Ishikawa (cell line): ENCODE measurements around the gene LAPTM5.

ENCODE experiments used
- CEBPB ChIP-seq: IDR thresholded peaks from 2 replicates; pipeline ENCODE4 v1.6.1; 2012
- CREB1 ChIP-seq: IDR thresholded peaks from 2 replicates; pipeline ENCODE4 v1.6.1; 2012; ENCODE audit warnings: low read depth
- EGR1 ChIP-seq: IDR thresholded peaks from 2 replicates; pipeline ENCODE4 v1.6.1; 2012
- EP300 ChIP-seq: IDR thresholded peaks from 2 replicates; pipeline ENCODE4 v1.6.1; 2012; ENCODE audit warnings: borderline replicate concordance
- FOXM1 ChIP-seq: IDR thresholded peaks from 2 replicates; pipeline ENCODE4 v1.6.1; 2012; ENCODE audit warnings: low read depth, borderline replicate concordance
- NFIC ChIP-seq: IDR thresholded peaks from 2 replicates; pipeline ENCODE4 v1.6.1; 2012
- RAD21 ChIP-seq: IDR thresholded peaks from 2 replicates; pipeline ENCODE4 v1.6.1; 2012; ENCODE audit warnings: low read depth
- TAF1 ChIP-seq: IDR thresholded peaks from 2 replicates; pipeline ENCODE4 v1.6.1; 2012; ENCODE audit warnings: low read depth, mild to moderate bottlenecking
- TCF12 ChIP-seq: IDR thresholded peaks from 2 replicates; pipeline ENCODE4 v1.6.1; 2012; ENCODE audit warnings: low read depth
- TEAD4 ChIP-seq: IDR thresholded peaks from 2 replicates; pipeline ENCODE4 v1.6.1; 2012
- YY1 ChIP-seq: IDR thresholded peaks from 2 replicates; pipeline ENCODE4 v1.6.1; 2012; ENCODE audit warnings: low read depth
- ZBTB7A ChIP-seq: IDR thresholded peaks from 2 replicates; pipeline ENCODE4 v1.6.1; 2012; ENCODE audit warnings: low read depth
- TF ChIP-seq, protein P1 (sequence below): IDR thresholded peaks from 2 replicates; pipeline ENCODE4 v1.6.1; 2012; ENCODE audit warnings: low read depth, mild to moderate bottlenecking
- TF ChIP-seq, protein P2 (sequence below): IDR thresholded peaks from 2 replicates; pipeline ENCODE4 v1.6.1; 2012
- TF ChIP-seq, protein P3 (sequence below): IDR thresholded peaks from 2 replicates; pipeline ENCODE4 v1.6.1; 2012

Gene LAPTM5

DNA sequence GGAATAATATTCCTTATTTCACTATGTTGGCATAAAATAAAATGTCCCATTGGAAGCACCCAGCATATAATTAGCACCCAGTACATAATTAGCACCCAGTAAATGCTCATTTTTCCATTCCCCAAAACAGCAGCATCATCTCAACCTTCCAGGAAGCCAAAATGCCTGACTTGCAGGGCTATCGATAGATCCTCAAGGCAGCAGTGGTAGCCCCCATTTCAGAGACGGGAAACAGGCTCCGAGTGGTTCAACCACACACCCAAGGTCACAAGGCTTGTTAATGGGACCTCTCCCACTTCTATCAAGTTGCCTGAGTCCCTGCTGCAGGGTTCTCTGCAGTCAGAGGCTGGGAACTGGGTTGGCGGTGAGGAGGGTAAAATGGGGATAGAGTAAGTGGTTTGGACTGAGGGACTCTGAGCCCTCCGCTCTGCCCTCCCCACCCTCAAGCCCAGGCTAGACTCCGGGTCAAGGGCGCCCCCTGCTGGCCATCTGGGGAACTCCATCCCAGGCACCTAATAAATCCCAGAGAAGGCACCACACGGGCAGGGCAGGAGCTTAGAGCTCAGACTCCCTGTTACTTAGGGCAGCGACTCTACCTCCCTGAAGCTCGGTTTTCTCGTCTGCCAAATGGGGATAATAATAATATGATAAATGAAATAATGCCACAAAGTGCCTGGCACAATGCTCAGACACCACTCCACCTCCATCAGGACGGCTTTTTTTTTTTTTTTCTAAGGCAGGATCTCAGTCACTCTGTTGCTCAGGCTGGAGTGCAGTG is 21.9 kb upstream of the LAPTM5 start:
- TF ChIP-seq TCF12 (no peak), FOXM1 (no peak), RAD21 (peak; percentile 89), CREB1 (no peak), ZBTB7A (no peak)
- TF ChIP-seq, protein P1, sequence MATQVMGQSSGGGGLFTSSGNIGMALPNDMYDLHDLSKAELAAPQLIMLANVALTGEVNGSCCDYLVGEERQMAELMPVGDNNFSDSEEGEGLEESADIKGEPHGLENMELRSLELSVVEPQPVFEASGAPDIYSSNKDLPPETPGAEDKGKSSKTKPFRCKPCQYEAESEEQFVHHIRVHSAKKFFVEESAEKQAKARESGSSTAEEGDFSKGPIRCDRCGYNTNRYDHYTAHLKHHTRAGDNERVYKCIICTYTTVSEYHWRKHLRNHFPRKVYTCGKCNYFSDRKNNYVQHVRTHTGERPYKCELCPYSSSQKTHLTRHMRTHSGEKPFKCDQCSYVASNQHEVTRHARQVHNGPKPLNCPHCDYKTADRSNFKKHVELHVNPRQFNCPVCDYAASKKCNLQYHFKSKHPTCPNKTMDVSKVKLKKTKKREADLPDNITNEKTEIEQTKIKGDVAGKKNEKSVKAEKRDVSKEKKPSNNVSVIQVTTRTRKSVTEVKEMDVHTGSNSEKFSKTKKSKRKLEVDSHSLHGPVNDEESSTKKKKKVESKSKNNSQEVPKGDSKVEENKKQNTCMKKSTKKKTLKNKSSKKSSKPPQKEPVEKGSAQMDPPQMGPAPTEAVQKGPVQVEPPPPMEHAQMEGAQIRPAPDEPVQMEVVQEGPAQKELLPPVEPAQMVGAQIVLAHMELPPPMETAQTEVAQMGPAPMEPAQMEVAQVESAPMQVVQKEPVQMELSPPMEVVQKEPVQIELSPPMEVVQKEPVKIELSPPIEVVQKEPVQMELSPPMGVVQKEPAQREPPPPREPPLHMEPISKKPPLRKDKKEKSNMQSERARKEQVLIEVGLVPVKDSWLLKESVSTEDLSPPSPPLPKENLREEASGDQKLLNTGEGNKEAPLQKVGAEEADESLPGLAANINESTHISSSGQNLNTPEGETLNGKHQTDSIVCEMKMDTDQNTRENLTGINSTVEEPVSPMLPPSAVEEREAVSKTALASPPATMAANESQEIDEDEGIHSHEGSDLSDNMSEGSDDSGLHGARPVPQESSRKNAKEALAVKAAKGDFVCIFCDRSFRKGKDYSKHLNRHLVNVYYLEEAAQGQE, result no peak

DNA sequence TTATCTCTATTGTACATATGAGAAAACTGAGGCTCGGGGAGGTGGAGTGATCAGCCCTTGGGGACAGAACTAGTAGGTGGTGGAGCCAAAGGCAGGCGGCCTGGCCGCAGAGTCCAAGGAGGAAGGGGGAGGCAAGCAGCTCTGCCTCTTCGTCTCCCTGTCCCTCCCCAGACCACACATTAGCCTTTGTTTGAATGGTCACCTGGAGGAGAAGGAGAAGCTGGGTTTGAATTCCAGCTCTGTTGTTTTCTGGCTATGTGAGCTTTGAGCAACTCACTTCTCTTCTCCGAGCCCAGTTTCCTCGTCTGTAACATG is 21.4 kb upstream of the LAPTM5 start:
- TF ChIP-seq YY1, result no peak
- no peak for TF ChIP-seq EP300
- no peak for TF ChIP-seq NFIC
- TF ChIP-seq ZBTB7A, result no peak
- no peak for TF ChIP-seq CEBPB
- TF ChIP-seq TCF12, result no peak
- no peak for TF ChIP-seq TEAD4
- TF ChIP-seq, protein P1, result no peak
- no peak for TF ChIP-seq TAF1
- TF ChIP-seq EGR1, result no peak
- TF ChIP-seq, protein P2, sequence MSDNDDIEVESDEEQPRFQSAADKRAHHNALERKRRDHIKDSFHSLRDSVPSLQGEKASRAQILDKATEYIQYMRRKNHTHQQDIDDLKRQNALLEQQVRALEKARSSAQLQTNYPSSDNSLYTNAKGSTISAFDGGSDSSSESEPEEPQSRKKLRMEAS, result no peak
- TF ChIP-seq, protein P3, sequence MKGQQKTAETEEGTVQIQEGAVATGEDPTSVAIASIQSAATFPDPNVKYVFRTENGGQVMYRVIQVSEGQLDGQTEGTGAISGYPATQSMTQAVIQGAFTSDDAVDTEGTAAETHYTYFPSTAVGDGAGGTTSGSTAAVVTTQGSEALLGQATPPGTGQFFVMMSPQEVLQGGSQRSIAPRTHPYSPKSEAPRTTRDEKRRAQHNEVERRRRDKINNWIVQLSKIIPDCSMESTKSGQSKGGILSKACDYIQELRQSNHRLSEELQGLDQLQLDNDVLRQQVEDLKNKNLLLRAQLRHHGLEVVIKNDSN, result no peak
- no peak for TF ChIP-seq CREB1
- no peak for TF ChIP-seq FOXM1

DNA sequence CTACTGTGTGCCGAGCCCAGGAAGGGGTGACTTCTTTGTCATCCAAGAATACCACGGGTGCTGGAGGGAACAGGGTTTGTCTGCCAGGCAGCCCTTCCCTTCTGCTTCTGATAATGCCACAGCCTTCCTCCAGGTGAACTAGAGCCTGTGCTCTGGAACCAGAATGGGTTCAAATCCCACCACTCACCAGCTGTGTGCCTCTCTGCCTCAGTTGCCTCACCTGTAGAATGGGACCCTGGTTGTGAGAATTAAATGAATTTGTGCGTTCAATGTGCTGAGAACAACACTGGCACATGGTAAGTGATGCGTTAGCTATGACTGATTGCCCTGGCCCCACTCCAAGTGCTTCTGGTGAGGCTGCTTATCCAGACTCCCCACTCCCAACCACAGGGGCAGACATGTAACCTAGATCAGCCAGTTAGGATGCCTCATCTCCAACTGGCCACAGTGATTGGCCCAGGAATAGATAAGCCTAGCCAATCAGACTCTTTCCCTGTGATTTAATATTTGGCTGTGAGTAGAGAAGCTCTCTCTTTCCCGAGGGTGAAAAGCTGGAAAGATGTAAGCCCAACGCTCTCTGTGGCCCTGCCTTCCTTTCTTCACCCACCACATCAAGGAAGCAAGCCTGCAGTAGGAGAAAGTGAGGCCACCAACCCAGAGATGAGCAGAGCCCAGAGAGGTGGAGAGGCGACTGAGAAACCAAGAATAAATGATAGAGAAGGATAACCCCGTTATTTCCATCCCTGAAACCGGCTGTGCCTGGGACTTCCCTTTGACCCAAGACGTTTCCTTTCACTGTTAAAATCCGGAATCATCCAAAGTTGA is 20.8 kb upstream of the LAPTM5 start:
- TF ChIP-seq, protein P2, result peak; percentile 76
- TF ChIP-seq NFIC (peak; percentile 75), TEAD4 (no peak)

DNA sequence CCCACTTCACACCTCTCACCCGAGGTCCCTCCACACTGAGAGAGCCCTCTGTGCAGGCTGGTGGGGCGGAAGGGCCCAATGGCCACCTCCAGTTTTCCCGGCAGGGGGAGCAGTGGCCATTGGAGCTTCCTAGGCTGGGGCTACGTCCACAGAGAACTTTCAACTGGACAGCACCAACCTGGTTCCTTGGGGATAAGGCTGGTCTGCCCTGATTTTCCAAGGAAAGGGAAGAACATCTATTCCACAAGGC is 20.3 kb upstream of the LAPTM5 start:
- no peak for TF ChIP-seq ZBTB7A
- no peak for TF ChIP-seq CREB1
- TF ChIP-seq, protein P3, result no peak
- TF ChIP-seq, protein P1, result no peak
- no peak for TF ChIP-seq YY1
- no peak for TF ChIP-seq EGR1
- TF ChIP-seq, protein P2, result no peak
- no peak for TF ChIP-seq TCF12
- TF ChIP-seq NFIC, result no peak
- TF ChIP-seq TEAD4, result no peak
- no peak for TF ChIP-seq RAD21
- no peak for TF ChIP-seq FOXM1
- TF ChIP-seq EP300, result no peak
- TF ChIP-seq TAF1, result no peak
- no peak for TF ChIP-seq CEBPB
